Stimulated activated CD4-positive, alpha-beta T cell treated with anti-CD3 and anti-CD28 coated beads, Interleukin-4, amount 100 ng/mL, for 1 hour (primary cell): ENCODE data around the gene CDIPT.
A peak's percentile ranks its signal among the peaks of the same experiment; 100 is the strongest.
"Not testable (repeated sequence)": the region's sequence is repeated elsewhere in the genome, so short reads cannot be mapped to it uniquely, and the experiment has no call there.

ENCODE experiments used
- DNase-seq: peaks from one replicate; pipeline ENCODE4 v3.0.0-alpha.2; 2020

Gene CDIPT, protein sequence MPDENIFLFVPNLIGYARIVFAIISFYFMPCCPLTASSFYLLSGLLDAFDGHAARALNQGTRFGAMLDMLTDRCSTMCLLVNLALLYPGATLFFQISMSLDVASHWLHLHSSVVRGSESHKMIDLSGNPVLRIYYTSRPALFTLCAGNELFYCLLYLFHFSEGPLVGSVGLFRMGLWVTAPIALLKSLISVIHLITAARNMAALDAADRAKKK

GRCh38 chr16:29862884-29863668 lies at the start of gene CDIPT:
CDIPT (minus strand) TSS chr16:29863226; CDS start chr16:29862857, 369 bp downstream.
- DNase-seq: peak; percentile 90

GRCh38 chr16:29912087-29912486 lies 49.1 kb upstream of the CDIPT start:
- no peak for DNase-seq

- no peak for DNase-seq
Measured at GRCh38 chr16:29911676-29912010, 48.6 kb upstream of the CDIPT start.

- DNase-seq: no peak
Measured at GRCh38 chr16:29910819-29911675, 48.0 kb upstream of the CDIPT start.

- not testable (repeated sequence) for DNase-seq
Measured at GRCh38 chr16:29909851-29910250, 46.8 kb upstream of the CDIPT start.

GRCh38 chr16:29909391-29909790 lies 46.4 kb upstream of the CDIPT start:
- no peak for DNase-seq

- no peak for DNase-seq
Measured at GRCh38 chr16:29908719-29909220, 45.7 kb upstream of the CDIPT start.

- no peak for DNase-seq
Measured at GRCh38 chr16:29907973-29908372, 44.9 kb upstream of the CDIPT start.

GRCh38 chr16:29906520-29907244 lies 43.7 kb upstream of the CDIPT start:
- DNase-seq: no peak

DNA sequence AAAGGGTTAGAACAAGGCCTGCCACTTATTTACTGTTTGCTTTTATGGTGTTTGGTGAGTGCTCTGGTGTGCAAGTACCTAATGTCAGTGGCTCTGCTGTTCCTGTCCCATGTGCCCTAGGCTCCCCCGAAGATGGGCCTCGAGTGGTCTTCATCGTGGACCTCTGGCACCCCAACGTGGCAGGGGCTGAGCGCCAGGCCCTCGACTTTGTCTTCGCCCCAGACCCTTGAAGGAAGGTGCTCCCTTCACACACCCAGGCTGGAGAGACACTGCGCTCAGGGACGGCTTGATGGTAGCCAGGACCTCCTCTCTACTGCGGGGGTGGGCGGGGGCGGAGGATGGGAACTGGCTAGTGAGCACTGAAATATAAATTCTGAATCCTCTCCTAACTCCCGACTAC lies 42.6 kb upstream of the CDIPT start:
- no peak for DNase-seq

- DNase-seq: no peak
Measured at GRCh38 chr16:29904947-29905346, 41.9 kb upstream of the CDIPT start.

DNA sequence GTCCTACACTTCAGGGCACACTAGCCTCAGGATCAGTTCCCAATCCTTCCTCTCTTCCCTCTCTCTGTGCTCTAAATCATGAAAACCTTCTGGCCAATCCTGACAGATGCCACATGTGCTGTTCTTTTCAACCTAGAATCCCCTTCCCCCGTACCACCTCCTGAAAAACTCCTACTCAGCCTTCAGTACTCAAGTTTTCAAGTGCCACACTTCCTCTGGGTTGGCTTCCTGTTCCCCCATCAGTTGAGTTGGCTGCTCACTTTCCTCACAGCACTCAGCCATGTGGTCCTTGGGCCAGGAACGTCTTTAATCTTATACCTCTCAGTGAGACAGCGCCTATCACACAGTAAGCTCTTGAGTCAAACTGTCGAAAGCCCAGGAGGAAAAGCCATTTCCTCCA lies 40.6 kb upstream of the CDIPT start:
- no peak for DNase-seq

DNA sequence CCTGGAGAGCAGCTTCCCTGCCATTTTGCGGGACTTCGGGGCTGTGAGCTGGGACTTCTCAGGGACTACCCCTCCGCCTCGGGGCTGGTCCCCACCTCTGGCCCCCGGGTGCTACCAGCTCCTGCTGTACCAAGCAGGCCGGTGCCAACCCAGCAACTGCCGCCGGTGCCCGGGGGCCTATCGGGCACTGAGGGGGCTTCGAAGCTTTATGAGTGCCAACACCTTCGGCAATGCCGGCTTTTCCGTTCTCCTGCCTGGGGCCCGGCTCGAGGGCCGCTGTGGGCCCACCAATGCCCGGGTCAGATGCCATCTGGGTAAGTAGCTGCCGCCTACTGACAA lies 38.5 kb upstream of the CDIPT start:
- no peak for DNase-seq

- no peak for DNase-seq
Measured at GRCh38 chr16:29900888-29901606, 38.0 kb upstream of the CDIPT start.

DNA sequence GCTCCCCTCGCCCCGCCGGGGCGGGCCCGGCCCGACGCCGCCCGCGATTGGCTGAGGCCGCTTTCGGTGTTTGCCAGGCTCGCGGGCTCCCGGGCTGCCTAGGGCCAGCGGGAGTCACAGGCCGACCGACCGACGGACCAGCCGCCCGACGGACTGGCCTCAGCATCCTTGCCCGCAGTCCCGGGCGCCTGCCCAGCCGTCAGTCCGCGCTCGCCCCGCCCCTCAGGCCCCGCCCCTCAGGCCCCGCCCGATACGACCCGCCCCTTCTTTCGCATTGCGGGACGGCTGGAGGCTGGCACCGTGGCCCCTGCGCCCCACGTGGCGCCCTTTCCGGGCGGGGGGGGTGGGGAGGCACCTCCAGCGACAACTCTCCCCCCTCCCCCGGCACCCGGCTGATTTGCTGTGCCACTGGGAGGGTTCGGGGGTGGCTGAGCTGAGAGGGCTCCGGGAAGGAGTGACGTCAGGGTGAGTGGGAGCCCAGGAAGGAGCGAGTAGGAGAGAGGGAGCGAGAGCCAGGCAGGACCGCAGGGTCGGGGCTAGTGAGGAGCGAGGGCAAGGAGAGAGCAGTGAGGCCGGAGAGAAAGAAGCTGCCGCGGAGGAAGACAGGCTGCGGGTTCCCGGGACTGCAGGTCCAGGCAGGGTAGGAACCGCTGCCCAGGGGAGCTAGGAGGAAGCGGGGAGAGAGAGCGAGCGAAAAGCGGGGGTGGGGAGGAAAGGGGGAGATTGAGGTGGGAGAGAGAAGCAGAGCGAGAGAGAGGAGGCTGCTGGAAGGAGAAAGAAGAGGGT lies 37.3 kb upstream of the CDIPT start, which contains the start of gene ASPHD1:
ASPHD1 (plus strand) TSS at position 387 of the 786 bp plus-strand sequence. CDS start 484 bp downstream, outside the sequence.
- DNase-seq: peak; percentile 81

GRCh38 chr16:29899516-29900101 lies 36.6 kb upstream of the CDIPT start, which contains the start of gene SEZ6L2:
SEZ6L2 (minus strand) TSS chr16:29899550; CDS start chr16:29899019, 531 bp downstream.
- DNase-seq: no peak

GRCh38 chr16:29898804-29899515 lies 35.9 kb upstream of the CDIPT start:
- DNase-seq: no peak

GRCh38 chr16:29898135-29898803 lies 35.2 kb upstream of the CDIPT start:
- DNase-seq: no peak

GRCh38 chr16:29897333-29897732 lies 34.3 kb upstream of the CDIPT start:
- no peak for DNase-seq
